Medulla oblongata (tissue), 1 donor: ENCODE measurements around the gene PGA3.
"Not testable (repeated sequence)": the region's sequence is repeated elsewhere in the genome, so short reads cannot be mapped to it uniquely, and the experiment has no call there.

Source experiments
- DNase-seq: peaks from one replicate; pipeline ENCODE4 v3.0.0-alpha.2; 2015; ENCODE audit errors: extremely low spot score

PGA3 gene

DNA sequence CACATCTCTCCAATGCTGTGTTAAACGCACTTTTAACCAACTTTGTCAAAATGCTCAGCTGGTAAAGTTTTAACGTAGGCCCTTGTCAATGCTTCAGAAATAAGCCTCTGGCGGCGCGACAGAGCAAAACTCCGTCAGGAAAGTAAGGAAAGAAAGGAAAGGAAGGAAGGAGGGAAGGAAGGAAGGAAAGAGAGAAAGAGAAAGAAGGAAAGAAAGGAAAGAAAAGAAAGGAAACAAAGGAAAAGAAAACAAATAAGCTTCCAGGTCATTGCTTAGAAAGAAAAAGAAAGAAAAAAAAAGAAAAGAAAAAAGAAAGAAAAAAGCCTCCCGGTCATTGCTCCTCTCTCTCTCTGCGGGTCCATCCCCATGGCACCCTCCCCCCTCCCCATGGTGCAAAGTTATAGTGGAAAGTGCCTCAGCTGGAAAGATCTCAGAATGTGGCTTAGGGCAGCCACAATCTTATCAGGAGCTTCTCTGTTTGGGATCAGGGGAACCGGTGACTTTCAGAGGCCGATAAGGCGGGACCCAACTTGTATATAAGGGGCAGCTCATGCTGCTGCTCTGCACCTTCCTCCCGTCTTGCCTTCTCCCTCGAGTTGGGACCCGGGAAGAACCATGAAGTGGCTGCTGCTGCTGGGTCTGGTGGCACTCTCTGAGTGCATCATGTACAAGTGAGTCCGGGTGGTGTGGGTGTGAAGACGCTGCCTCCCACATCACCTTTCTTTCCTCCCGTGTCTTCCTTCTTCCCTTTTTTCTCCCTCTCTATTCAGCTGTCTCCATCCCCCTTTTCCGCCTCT is at the start of gene PGA3:
PGA3 (plus strand) TSS at position 566 of the 797 bp plus-strand sequence; CDS start at position 616, 50 bp downstream.
- not testable (repeated sequence) for DNase-seq

DNA sequence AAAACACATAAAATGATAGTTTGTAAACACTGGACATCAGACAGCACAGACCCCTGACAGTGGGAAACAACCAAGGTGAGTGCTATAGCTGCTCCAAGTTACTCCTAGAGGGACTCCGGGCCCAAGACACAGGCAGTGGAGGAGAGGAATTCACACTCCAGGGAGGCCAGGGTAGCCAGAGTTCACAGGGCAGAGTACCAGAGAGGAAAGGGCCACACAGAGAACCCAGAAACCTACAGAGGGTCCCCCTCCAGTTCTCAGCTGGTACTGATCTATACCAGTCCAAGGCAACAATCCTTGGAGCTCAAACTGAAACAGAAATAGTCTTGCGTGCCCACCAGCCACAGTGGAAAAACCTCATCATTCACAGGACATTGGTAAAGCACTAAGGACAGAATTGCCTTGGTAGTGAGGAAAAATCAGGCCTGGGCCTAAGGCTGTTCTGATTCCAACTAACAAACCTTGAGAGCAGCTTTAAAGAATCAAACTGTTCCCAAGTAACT is 49.7 kb upstream of the PGA3 start:
- DNase-seq, result no peak

DNA sequence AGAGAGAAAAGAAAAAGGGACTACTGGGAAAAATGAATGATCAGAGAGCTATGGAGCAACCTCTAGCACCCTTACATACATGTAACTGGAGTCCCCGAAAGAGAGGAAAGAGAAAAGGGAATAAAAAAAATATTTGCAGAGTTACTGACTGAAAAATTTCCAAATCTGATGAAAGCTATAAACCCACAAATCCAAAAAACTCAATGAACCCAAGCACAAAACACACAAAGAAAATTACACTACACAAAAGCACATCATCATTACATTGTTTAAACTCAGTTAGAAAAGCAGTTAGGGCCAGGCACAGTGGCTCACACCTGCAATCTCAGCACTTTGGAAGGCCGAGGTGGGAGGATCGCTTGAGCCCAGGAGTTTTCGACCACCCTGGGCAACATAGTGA is 48.8 kb upstream of the PGA3 start:
- no peak for DNase-seq

DNA sequence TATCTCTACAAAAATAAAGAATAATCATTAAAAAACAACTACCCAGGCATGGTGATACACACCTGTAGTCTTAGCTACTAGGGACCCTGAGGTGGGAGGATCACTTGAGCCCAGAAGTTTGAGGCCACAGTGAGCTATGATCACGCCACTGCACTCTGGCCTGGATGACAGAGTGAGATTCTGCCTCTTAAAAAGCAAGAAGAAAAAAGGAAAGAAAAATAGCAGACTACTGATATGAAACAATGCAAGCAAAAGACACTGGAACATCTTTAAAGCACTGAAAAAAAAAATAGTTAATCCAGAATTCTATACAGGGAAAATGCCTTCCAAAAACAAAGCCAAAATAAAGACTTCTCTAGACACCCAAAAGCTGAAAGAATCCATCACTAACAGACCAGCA is 48.0 kb upstream of the PGA3 start:
- no peak for DNase-seq

DNA sequence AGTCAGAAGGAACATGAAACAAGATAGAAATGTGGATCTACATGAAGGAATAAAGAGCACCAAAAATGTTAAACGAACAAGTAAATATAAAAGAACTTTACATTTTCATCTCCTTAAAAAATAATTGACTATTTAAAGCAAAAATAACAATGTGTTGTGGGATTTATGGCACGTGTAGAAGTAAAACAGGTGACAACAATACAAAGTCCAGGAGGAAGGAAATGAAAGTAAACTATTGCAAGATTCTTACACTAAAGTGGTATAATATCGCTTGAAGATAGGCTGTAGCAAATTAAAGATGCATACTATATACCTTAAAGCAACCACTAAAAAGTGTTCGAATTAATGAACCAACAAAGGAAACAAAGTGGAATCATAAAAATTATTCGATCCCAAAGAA is 47.6 kb upstream of the PGA3 start:
- DNase-seq, result no peak

DNA sequence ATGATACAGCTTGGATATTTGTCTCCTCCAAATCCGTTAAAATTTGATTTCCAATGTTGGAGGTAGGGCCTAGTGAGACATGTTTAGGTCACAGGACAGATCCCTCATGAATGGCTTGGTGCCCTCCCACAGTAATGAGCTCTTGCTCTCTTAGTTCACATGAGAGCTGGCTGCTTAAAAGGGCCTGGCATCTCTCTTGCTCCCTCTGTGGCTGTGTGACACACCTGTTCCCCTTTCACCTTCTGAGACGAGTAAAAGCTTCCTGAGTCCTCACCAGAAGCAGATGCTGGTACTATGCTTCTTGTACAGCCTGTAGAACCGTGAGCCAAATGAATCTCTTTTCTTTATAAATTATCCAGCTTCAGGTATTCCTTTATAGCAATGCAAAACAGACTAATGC is 45.6 kb upstream of the PGA3 start:
- no peak for DNase-seq

GRCh38 chr11:61158691-61159381 is 44.5 kb upstream of the PGA3 start:
- DNase-seq, result peak; percentile 21

- DNase-seq, result peak; percentile 22
These were observed 42.7 kb upstream of the PGA3 start for GRCh38 chr11:61160487-61161189.

DNA sequence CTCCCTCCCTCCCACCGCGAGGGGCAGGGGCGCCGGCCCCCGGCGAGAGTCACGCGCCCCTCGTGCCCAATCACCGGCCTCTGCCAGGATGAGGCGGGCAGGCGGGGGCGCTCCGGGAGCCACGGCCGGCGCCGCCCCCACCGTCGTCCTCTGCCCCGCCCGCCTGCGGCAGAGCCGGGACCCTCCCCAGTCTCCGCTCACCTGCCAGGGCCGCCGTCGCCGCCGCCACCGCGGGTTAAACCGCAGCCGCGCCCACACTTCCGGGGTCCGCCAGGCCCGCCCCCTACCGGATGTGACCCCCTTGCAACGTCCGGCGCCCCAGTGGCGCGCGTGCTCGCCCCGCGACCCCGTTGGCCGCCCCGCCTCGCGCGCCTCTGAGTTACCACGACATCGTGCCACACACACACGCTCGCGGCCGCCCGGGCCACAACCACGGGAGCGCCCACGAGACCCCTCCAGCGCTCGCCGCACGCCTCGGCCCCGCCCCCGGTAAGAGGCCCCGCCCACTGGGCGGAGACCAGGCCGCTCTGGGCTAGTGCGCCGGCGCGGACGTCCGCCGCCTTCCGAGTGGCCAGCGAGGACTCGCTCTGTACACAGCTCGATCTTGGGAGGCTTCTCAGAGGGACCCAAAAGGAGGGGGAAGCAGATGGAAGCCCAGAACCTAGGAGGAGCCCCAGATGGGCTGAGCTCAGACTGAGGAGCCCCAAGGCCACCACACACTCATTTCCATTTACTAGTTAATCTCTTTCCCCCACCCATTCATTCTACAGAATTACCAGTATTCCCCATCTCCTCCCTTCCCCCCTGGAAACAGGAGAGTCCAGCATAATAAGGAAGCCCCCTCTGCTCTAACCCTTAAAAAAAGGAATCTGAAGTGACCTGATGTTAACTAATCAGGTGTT is 41.9 kb upstream of the PGA3 start, which contains the start of gene VPS37C:
VPS37C (minus strand) TSS at position 237 of the 902 bp plus-strand sequence. CDS start 22,597 bp downstream, outside the sequence.
- peak; percentile 93 for DNase-seq

- DNase-seq, result peak; percentile 41
These were observed 41.0 kb upstream of the PGA3 start for GRCh38 chr11:61162092-61162941.

GRCh38 chr11:61163021-61163420 is 40.3 kb upstream of the PGA3 start:
- DNase-seq, result no peak

DNA sequence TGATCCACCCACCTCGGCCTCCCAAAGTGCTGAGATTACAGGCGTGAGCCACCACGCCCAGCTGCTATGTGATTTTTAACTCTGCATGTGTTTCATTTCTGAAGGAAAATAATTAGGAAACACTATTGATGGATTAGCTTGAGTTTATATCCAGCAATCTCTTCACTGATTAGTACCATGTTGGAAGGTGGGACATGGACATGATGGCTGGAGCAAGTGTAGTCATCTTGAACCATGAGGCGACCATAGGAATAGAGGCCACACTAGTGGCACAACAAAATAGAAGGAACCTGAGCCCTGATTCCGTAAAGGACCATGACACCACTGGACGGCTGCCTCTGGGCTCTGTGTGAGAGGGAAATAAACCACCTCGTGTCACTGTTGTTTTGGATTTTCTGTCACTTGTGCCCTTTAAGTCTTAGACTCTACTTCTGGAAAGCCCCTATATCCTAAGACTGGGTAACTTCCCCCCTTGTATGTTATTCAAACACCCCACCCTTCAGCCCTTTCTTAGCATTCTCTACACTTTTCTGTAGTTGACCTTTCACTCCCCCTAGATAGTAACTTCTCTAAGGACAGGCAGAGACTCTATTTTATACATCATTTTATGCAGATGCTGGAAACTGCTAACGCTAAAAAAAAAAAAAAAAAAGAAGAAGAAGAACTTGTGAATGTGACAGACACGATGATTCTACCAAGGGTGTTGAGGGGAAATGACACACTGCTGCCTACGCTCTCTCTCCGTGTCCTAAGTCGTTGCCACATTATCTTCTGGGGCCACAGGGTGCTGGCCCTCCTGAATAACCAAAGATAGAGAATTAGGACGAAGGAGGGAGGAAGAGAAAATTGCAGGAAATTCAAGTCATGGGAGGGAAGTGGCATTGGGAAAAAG is 39.4 kb upstream of the PGA3 start:
- DNase-seq, result peak; percentile 71

GRCh38 chr11:61164606-61165424 is 38.5 kb upstream of the PGA3 start:
- no peak for DNase-seq

- DNase-seq, result not testable (repeated sequence)
These were observed 37.5 kb upstream of the PGA3 start for GRCh38 chr11:61165785-61166184.

DNA sequence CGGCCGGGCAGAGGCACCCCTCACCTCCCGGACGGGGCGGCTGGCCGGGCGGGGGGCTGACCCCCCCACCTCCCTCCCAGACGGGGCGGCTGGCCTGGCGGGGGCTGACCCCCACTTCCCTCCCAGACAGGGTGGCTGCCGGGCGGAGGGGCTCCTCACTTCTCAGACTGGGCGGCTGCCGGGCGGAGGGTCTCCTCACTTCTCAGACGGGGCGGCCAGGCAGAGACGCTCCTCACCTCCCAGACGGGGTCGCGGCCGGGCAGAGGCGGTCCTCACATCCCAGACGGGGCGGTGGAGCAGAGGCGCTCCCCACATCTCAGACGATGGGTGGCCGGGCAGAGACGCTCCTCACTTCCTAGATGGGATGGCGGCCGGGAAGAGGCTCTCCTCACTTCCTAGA is 37.0 kb upstream of the PGA3 start:
- DNase-seq, result not testable (repeated sequence)

DNA sequence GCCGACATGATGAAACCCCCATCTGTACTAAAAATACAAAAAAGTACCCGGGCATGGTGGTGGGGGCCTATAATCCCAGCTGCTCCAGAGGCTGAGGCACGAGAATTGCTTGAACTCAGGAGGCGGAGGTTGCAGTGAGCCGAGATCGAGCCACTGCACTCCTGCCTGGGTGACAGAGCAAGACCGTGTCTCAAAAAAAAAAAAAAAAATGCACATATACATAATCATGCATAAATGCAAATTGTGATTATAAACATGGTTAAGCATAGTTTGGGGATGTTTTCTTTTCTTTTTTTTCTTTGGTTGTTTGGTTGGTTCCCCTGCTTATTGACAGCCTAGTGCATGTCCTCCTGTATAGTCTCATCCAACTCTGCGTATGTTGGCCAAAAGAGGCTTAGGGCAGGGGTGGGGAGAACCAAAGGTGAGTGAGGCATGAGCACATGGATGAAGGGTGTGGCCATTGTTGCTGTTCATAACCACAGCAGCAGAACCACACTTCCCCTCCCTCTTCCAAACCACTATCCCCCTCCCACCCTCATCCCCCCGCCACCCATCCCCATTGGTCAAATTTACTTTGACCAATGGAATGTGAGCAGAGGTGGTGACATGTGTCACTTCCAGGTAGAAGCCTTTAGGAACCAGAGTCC is 35.1 kb upstream of the PGA3 start:
- no peak for DNase-seq

DNA sequence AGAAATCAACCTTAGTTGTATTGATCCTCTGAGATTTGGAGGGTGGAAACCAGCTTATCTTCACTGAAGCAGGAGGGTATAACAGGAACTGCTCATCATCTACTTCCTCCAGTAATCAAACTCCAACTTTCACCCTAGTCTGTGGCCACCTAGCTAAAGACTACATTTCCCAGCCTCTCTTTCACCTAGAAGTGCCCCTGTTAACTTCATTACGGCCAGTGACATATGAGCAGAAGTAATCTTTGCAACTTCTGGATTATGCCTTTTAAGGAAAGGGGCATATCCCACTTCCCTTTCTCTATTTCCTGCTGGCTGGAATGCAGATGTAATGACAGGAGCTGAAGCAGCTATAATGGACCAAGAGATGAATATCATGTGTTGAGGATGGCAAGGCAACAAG is 34.5 kb upstream of the PGA3 start:
- no peak for DNase-seq

GRCh38 chr11:61170566-61170965 is 32.7 kb upstream of the PGA3 start:
- no peak for DNase-seq
